ENCODE data around the gene POLD2. TPM values are rescaled to one million over a fixed set of nuclear protein-coding genes. Genes with fewer than 3 reads are reported as not detected.

The POLD2 gene
- polyA plus RNA-seq (2012; ENCODE audit: insufficient read length, low read depth): 297 TPM

GRCh38 chr7:44123190-44124003 lies at the start of gene POLD2:
Gene POLD2 (minus strand): TSS chr7:44123548. CDS start chr7:44122053, 1,495 bp downstream.
- TF ChIP-seq FOXP2 (optimal IDR thresholded peaks at IDR 0.05; ENCODE audit: borderline replicate concordance, extremely low read depth, extremely low read length, insufficient read depth) (peak; percentile 42), POLR2AphosphoS5 (IDR thresholded peaks at IDR 0.05; ENCODE audit: low read depth, low read length) (peak; percentile 74), TAF1 (IDR thresholded peaks at IDR 0.05; ENCODE audit: borderline replicate concordance, insufficient read depth, low read length) (no peak), SIN3A (IDR thresholded peaks at IDR 0.05; ENCODE audit: borderline replicate concordance, insufficient read depth, low read length) (no peak), REST (IDR thresholded peaks at IDR 0.05; ENCODE audit: insufficient read depth in 1 of 2, low read depth in 2 of 2, low read length in 2 of 2) (no peak)

GRCh38 chr7:44172803-44173424 lies 49.6 kb upstream of the POLD2 start:
- TF ChIP-seq SIN3A (IDR thresholded peaks at IDR 0.05; ENCODE audit: borderline replicate concordance, insufficient read depth, low read length) (no peak), REST (IDR thresholded peaks at IDR 0.05; ENCODE audit: insufficient read depth in 1 of 2, low read depth in 2 of 2, low read length in 2 of 2) (no peak), POLR2AphosphoS5 (IDR thresholded peaks at IDR 0.05; ENCODE audit: low read depth, low read length) (no peak), FOXP2 (optimal IDR thresholded peaks at IDR 0.05; ENCODE audit: borderline replicate concordance, extremely low read depth, extremely low read length, insufficient read depth) (no peak), TAF1 (IDR thresholded peaks at IDR 0.05; ENCODE audit: borderline replicate concordance, insufficient read depth, low read length) (no peak)

- TF ChIP-seq REST (IDR thresholded peaks at IDR 0.05; ENCODE audit: insufficient read depth in 1 of 2, low read depth in 2 of 2, low read length in 2 of 2) (no peak), POLR2AphosphoS5 (IDR thresholded peaks at IDR 0.05; ENCODE audit: low read depth, low read length) (no peak), FOXP2 (optimal IDR thresholded peaks at IDR 0.05; ENCODE audit: borderline replicate concordance, extremely low read depth, extremely low read length, insufficient read depth) (no peak), SIN3A (IDR thresholded peaks at IDR 0.05; ENCODE audit: borderline replicate concordance, insufficient read depth, low read length) (no peak), TAF1 (IDR thresholded peaks at IDR 0.05; ENCODE audit: borderline replicate concordance, insufficient read depth, low read length) (no peak)
These were observed 49.0 kb upstream of the POLD2 start for GRCh38 chr7:44172352-44172751.

GRCh38 chr7:44167920-44168319 lies 44.6 kb upstream of the POLD2 start:
- TF ChIP-seq TAF1 (IDR thresholded peaks at IDR 0.05; ENCODE audit: borderline replicate concordance, insufficient read depth, low read length): no peak
- TF ChIP-seq REST (IDR thresholded peaks at IDR 0.05; ENCODE audit: insufficient read depth in 1 of 2, low read depth in 2 of 2, low read length in 2 of 2): no peak
- TF ChIP-seq SIN3A (IDR thresholded peaks at IDR 0.05; ENCODE audit: borderline replicate concordance, insufficient read depth, low read length): no peak
- TF ChIP-seq FOXP2 (optimal IDR thresholded peaks at IDR 0.05; ENCODE audit: borderline replicate concordance, extremely low read depth, extremely low read length, insufficient read depth): no peak
- TF ChIP-seq POLR2AphosphoS5 (IDR thresholded peaks at IDR 0.05; ENCODE audit: low read depth, low read length): no peak
